A549 (cell line): ENCODE measurements around the gene KLHL2. TPM values are rescaled to one million over a fixed set of nuclear protein-coding genes. Genes with fewer than 3 reads are reported as not detected.

ENCODE experiments used
- ATAC-seq, 2 experiments: fragments of 200-7000 bp in 1 of 2; fragments of >200 bp in 1 of 2; cut with Nextera tagmentation in 1 of 2; cut with Tn5 transposase in 1 of 2; 3 replicates each; pipeline versions ENCODE4 v1.8.0 to v1.9.1; 2018 to 2020; ENCODE audit warnings: mild to moderate bottlenecking in 1 of 2, moderate library complexity in 1 of 2
- CTCF ChIA-PET: fragments of 300-600 bp; sonication (Branson Sonifier 250); formaldehyde crosslinking; extraction: SDS; loops from one replicate; lab custom pipeline; 2021; ENCODE audit warnings: antibody characterized with exemption, inconsistent platforms; lab: Yijun Ruan, JAX
- POLR2A ChIA-PET: fragments of 350-600 bp; formaldehyde crosslinking; extraction: SDS; loops from one replicate; lab custom pipeline; 2021; ENCODE audit warnings: antibody characterized with exemption, inconsistent platforms; lab: Yijun Ruan, JAX
- DNase-seq, 2 experiments: peaks; one replicate each; pipeline versions ENCODE4 v3.0.0 to v3.0.0-alpha.2; 2011 to 2016; ENCODE audit warnings: low read depth in 1 of 2, low spot score in 1 of 2
- FAIRE-seq: peaks from 2 replicates; lab custom pipeline; 2011; peaks lifted over from hg19 to GRCh38; lab: Jason Lieb, UNC
- H3K27ac ChIP-seq, 2 experiments: fragments of >200 bp; sonication (Bioruptor Twin); formaldehyde crosslinking; 3 replicates each; pipeline ENCODE4 v1.5.1; 2016 to 2017
- H3K4me1 ChIP-seq: fragments of >200 bp; sonication (Bioruptor Twin); formaldehyde crosslinking; 3 replicates; pipeline ENCODE4 v1.6.1; 2016
- H3K4me2 ChIP-seq: fragments of >200 bp; sonication (Bioruptor Twin); formaldehyde crosslinking; 3 replicates; pipeline ENCODE4 v1.6.1; 2016
- H3K4me3 ChIP-seq: fragments of >200 bp; sonication (Bioruptor Twin); formaldehyde crosslinking; 3 replicates; pipeline ENCODE4 v1.5.1; 2016
- H3K9me3 ChIP-seq: fragments of >200 bp; sonication (Bioruptor Twin); formaldehyde crosslinking; 3 replicates; pipeline ENCODE4 v1.6.1; 2016
- CBX8 ChIP-seq: fragments of 200-600 bp; sonication (generic); IDR thresholded peaks from 2 replicates; pipeline ENCODE4 v1.6.1; 2016
- EHF ChIP-seq: fragments of 250-450 bp; sonication (Bioruptor Pico); IDR thresholded peaks from 2 replicates; pipeline ENCODE4 v1.5.0; 2020; ENCODE audit warnings: mild to moderate bottlenecking
- EHMT2 ChIP-seq: fragments of 200-600 bp; sonication (generic); IDR thresholded peaks from 2 replicates; pipeline ENCODE4 v1.6.1; 2016; ENCODE audit warnings: antibody characterized with exemption, low read depth, mild to moderate bottlenecking, moderate library complexity
- EP300 ChIP-seq, 2 experiments: fragments of >200 bp; sonication (Bioruptor Twin); formaldehyde crosslinking; IDR thresholded peaks; 2 replicates in 1 of 2; 3 replicates in 1 of 2; pipeline ENCODE4 v1.6.1; 2016 to 2017
- FOSB ChIP-seq: fragments of 250-450 bp; sonication (Bioruptor Pico); IDR thresholded peaks from 2 replicates; pipeline ENCODE4 v1.5.0; 2020; ENCODE audit warnings: mild to moderate bottlenecking, moderate library complexity
- HDAC2 ChIP-seq: fragments of 200-600 bp; sonication (generic); IDR thresholded peaks from 2 replicates; pipeline ENCODE4 v1.6.1; 2016
- HEYL ChIP-seq: fragments of 250-450 bp; sonication (Bioruptor Pico); IDR thresholded peaks from 2 replicates; pipeline ENCODE4 v1.8.0; 2021; ENCODE audit warnings: mild to moderate bottlenecking, moderate library complexity
- JUNB ChIP-seq: fragments of >200 bp; sonication (Bioruptor Twin); formaldehyde crosslinking; IDR thresholded peaks from 2 replicates; pipeline ENCODE4 v1.6.1; 2016
- KDM1A ChIP-seq: fragments of 200-600 bp; sonication (generic); IDR thresholded peaks from 2 replicates; pipeline ENCODE4 v1.6.1; 2016; ENCODE audit warnings: low read depth, mild to moderate bottlenecking
- MAZ ChIP-seq: fragments of 150-350 bp; IDR thresholded peaks from 2 replicates; pipeline ENCODE4 v1.6.1; 2014; ENCODE audit warnings: antibody characterized with exemption, low read depth, low read length, borderline replicate concordance
- NPAS2 ChIP-seq: fragments of 250-450 bp; sonication (Bioruptor Pico); IDR thresholded peaks from 2 replicates; pipeline ENCODE4 v1.8.0; 2022; ENCODE audit warnings: mild to moderate bottlenecking, moderate library complexity, borderline replicate concordance
- PHF8 ChIP-seq: fragments of 200-600 bp; sonication (generic); IDR thresholded peaks from 2 replicates; pipeline ENCODE4 v1.6.1; 2016; ENCODE audit warnings: low read depth, mild to moderate bottlenecking, antibody characterized with exemption, moderate library complexity, borderline replicate concordance
- POLR2A ChIP-seq: IDR thresholded peaks from 2 replicates; pipeline ENCODE4 v1.6.1; 2012; ENCODE audit warnings: mild to moderate bottlenecking, low read length
- POLR2AphosphoS2 ChIP-seq: conservative IDR thresholded peaks from 2 replicates; pipeline ENCODE4 v1.6.1; 2012; ENCODE audit warnings: low read length, improper control_type of control experiment, inconsistent platforms
- RCOR1 ChIP-seq: fragments of 150-350 bp; IDR thresholded peaks from 2 replicates; pipeline ENCODE4 v1.6.1; 2014; ENCODE audit warnings: antibody characterized with exemption, low read length, low read depth
- RNF2 ChIP-seq: fragments of 200-600 bp; sonication (generic); IDR thresholded peaks from 2 replicates; pipeline ENCODE4 v1.6.1; 2016; ENCODE audit warnings: low read depth, mild to moderate bottlenecking, antibody characterized with exemption, moderate library complexity, borderline replicate concordance
- SMC3 ChIP-seq: fragments of >200 bp; sonication (Bioruptor Twin); formaldehyde crosslinking; IDR thresholded peaks from 3 replicates; pipeline ENCODE4 v1.6.1; 2018; ENCODE audit warnings: inconsistent platforms
- TFCP2L1 ChIP-seq: fragments of 250-450 bp; sonication (Bioruptor Pico); IDR thresholded peaks from 2 replicates; pipeline ENCODE4 v1.5.0; 2021; ENCODE audit warnings: mild to moderate bottlenecking
- WGBS: methylation state at CpG from one replicate; pipeline ENCODE4 v1.1.6; 2017; ENCODE audit errors: missing lambda C conversion rate; 5-methylcytosine and 5-hydroxymethylcytosine counted together
- polyA plus RNA-seq, 4 experiments: library from polyadenylated mRNA; depleted of rRNA in 3 of 4; stranded (reverse); fragments of >200 nt; fragmentation: RNase III in 1 of 4; extraction: RNeasy Plus Mini Kit Qiagen cat#74134 plus additional on column Dnase treatment in 1 of 4; gene quantifications; 2 replicates in 3 of 4; 3 replicates in 1 of 4; pipeline ENCODE4 v1.2.3, GENCODE V29; 2011 to 2017
- TF ChIP-seq, protein P1 (sequence below): fragments of 150-350 bp; IDR thresholded peaks from 2 replicates; pipeline ENCODE4 v1.6.1; 2014; ENCODE audit warnings: low read depth, mild to moderate bottlenecking, low read length
- TF ChIP-seq, protein P2 (sequence below): fragments of 200-600 bp; sonication (generic); IDR thresholded peaks from 2 replicates; pipeline ENCODE4 v1.6.1; 2016; ENCODE audit warnings: antibody characterized with exemption, mild to moderate bottlenecking, moderate library complexity
- TF ChIP-seq, protein P3 (sequence below): fragments of 250-450 bp; sonication (Bioruptor Pico); IDR thresholded peaks from 2 replicates; pipeline ENCODE4 v1.5.0; 2021; ENCODE audit warnings: mild to moderate bottlenecking, moderate library complexity, borderline replicate concordance
- TF ChIP-seq, protein P4 (sequence below): fragments of 250-450 bp; sonication (Bioruptor Pico); IDR thresholded peaks from 2 replicates; pipeline ENCODE4 v1.5.0; 2020; ENCODE audit warnings: low read depth, mild to moderate bottlenecking, moderate library complexity

KLHL2 gene
- polyA plus RNA-seq, 2 of the 4 experiments (the other 2 are of a cell fraction) = 13.6 to 21.6 TPM

DNA sequence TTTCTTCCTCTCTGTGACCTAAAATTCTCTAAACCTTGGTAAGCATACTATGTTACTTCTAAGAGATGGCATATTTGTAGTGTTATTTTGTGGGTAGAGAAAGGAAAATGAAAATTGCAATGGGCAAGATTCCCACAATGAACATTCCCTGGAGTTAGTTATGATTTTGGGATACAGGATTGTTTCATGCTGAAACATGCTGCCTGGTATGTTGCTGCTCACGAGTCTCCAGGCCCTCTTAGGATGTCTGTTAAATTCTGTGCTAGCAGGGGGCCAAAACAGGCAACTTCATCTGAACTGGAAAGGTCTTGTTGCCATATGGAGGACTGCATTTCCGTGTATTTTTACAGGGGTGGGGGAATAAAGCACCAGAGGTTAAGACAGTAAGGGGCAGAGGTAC lies 101.2 kb downstream of the KLHL2 start (continued):
- TF ChIP-seq, protein P1, sequence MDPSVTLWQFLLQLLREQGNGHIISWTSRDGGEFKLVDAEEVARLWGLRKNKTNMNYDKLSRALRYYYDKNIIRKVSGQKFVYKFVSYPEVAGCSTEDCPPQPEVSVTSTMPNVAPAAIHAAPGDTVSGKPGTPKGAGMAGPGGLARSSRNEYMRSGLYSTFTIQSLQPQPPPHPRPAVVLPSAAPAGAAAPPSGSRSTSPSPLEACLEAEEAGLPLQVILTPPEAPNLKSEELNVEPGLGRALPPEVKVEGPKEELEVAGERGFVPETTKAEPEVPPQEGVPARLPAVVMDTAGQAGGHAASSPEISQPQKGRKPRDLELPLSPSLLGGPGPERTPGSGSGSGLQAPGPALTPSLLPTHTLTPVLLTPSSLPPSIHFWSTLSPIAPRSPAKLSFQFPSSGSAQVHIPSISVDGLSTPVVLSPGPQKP = no peak

DNA sequence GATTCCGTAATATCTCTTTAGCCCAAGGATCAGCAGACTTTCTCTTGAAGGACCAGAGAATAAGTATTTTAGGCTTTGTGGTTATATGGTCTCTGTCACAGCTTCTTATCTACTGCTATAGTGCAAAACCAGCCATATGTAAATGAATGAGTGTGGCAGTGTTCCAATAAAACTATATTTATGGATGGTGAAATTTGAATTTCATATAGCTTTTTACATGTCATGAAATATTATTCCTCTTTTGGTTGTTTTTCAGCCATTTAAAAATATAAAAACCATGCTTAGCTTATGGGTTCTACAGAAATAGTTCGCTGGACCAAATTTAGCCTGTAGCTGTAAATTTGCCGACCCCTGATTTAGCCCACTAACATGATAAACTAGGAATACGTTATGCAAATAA lies 102.1 kb downstream of the KLHL2 start:
- 0 out of 3 replicates have a peak, but pooled peaks cover 4% of the 10 kb centered on the region for H3K9me3 ChIP-seq
- DNase-seq (no peak), ATAC-seq (no peak), FAIRE-seq (no peak)
- H3K4me1 ChIP-seq = 0 out of 3 replicates have a peak, but pooled peaks cover 3% of the 10 kb centered on the region
- WGBS = 97% methylated on average over 4 of the region's 4 CpGs
- H3K4me3 ChIP-seq = no peak overlapping the region
- TF ChIP-seq, protein P2, sequence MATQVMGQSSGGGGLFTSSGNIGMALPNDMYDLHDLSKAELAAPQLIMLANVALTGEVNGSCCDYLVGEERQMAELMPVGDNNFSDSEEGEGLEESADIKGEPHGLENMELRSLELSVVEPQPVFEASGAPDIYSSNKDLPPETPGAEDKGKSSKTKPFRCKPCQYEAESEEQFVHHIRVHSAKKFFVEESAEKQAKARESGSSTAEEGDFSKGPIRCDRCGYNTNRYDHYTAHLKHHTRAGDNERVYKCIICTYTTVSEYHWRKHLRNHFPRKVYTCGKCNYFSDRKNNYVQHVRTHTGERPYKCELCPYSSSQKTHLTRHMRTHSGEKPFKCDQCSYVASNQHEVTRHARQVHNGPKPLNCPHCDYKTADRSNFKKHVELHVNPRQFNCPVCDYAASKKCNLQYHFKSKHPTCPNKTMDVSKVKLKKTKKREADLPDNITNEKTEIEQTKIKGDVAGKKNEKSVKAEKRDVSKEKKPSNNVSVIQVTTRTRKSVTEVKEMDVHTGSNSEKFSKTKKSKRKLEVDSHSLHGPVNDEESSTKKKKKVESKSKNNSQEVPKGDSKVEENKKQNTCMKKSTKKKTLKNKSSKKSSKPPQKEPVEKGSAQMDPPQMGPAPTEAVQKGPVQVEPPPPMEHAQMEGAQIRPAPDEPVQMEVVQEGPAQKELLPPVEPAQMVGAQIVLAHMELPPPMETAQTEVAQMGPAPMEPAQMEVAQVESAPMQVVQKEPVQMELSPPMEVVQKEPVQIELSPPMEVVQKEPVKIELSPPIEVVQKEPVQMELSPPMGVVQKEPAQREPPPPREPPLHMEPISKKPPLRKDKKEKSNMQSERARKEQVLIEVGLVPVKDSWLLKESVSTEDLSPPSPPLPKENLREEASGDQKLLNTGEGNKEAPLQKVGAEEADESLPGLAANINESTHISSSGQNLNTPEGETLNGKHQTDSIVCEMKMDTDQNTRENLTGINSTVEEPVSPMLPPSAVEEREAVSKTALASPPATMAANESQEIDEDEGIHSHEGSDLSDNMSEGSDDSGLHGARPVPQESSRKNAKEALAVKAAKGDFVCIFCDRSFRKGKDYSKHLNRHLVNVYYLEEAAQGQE = no peak
- CTCF ChIA-PET = no interaction called here
- H3K4me2 ChIP-seq = no peak overlapping the region
- no peak overlapping the region for H3K27ac ChIP-seq
- POLR2A ChIA-PET = no interaction called here

DNA sequence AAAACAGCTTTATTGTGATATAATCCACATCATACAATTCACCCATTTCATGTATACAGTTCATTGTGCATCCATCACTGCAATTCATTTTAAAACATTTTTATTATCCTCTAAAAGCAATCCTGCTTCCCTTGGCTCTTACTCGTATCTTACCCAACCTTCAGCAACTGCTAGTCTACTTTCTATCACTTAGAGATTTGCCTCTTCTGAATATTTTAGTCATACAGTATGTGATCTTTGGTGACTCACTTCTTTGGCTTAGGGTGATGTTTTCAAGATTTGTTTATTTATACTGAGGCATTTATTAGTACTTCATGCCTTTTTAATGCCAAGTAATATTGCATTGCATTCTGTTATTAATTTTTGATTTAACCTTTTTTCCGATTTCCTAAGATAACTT lies 105.1 kb downstream of the KLHL2 start:
- Histone ChIP-seq H3K9me3 (0 out of 3 replicates have a peak, but pooled peaks cover 4% of the 10 kb centered on the region), H3K27ac (no peak overlapping the region), H3K4me1 (0 out of 3 replicates have a peak, but pooled peaks cover 3% of the 10 kb centered on the region), H3K4me2 (no peak overlapping the region), H3K4me3 (no peak overlapping the region)
- WGBS = 68% methylated on average over 2 of the region's 2 CpGs
- TF ChIP-seq PHF8 (no peak), RNF2 (no peak), POLR2AphosphoS2 (no peak), CBX8 (no peak), KDM1A (no peak), NPAS2 (CRISPR knock-in tag) (no peak), JUNB (no peak), POLR2A (no peak)
- POLR2A ChIA-PET = no interaction called here
- CTCF ChIA-PET = no interaction called here
- FAIRE-seq (no peak), DNase-seq (no peak), ATAC-seq (no peak)

DNA sequence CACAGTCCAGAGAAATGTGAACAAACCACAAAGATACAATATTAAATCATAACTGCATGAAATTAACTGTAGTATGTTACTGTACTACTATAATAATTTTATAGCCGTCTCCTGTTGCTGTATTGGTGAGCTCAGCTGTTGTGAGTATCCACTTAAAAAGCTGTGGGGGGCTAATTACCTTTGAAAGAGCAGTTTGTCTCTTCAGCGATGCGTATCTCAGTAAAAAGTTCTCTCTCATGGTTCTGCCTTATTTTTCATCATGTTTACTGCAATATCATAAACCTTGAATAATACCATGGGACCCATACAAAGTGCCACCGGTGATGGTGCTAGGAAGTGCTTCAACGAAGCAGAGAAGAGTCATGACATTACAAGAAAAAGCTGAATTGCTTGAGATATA lies 111.7 kb downstream of the KLHL2 start:
- no peaks in the 10 kb centered on the region for H3K9me3 ChIP-seq
- H3K4me2 ChIP-seq = no peak overlapping the region
- WGBS = 95% methylated on average over 5 of the region's 5 CpGs
- H3K27ac ChIP-seq = no peak overlapping the region
- CTCF ChIA-PET = interaction anchor here (1.4 kb wide), 1 partner anchor 188 kb away, joined by 4 read pairs; no protein-coding TSS in a partner anchor
- no peaks in the 10 kb centered on the region for H3K4me1 ChIP-seq
- ATAC-seq (no peak), FAIRE-seq (no peak), DNase-seq (no peak)
- no peak overlapping the region for H3K4me3 ChIP-seq
- POLR2A ChIA-PET = no interaction called here
- TF ChIP-seq EHF (CRISPR knock-in tag) (no peak), RCOR1 (no peak), HDAC2 (no peak), EHMT2 (no peak), TFCP2L1 (CRISPR knock-in tag) (no peak), SMC3 (no peak), MAZ (no peak), POLR2A (no peak), EP300 (IDR thresholded peaks at IDR 0.05) (no peak), NPAS2 (CRISPR knock-in tag) (no peak), HEYL (CRISPR knock-in tag) (no peak), FOSB (CRISPR knock-in tag) (no peak)
- TF ChIP-seq, protein P1 = no peak
- TF ChIP-seq, protein P3, sequence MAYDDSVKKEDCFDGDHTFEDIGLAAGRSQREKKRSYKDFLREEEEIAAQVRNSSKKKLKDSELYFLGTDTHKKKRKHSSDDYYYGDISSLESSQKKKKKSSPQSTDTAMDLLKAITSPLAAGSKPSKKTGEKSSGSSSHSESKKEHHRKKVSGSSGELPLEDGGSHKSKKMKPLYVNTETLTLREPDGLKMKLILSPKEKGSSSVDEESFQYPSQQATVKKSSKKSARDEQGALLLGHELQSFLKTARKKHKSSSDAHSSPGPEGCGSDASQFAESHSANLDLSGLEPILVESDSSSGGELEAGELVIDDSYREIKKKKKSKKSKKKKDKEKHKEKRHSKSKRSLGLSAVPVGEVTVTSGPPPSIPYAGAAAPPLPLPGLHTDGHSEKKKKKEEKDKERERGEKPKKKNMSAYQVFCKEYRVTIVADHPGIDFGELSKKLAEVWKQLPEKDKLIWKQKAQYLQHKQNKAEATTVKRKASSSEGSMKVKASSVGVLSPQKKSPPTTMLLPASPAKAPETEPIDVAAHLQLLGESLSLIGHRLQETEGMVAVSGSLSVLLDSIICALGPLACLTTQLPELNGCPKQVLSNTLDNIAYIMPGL (CRISPR knock-in tag) = no peak
- TF ChIP-seq, protein P4, sequence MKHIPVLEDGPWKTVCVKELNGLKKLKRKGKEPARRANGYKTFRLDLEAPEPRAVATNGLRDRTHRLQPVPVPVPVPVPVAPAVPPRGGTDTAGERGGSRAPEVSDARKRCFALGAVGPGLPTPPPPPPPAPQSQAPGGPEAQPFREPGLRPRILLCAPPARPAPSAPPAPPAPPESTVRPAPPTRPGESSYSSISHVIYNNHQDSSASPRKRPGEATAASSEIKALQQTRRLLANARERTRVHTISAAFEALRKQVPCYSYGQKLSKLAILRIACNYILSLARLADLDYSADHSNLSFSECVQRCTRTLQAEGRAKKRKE (CRISPR knock-in tag) = no peak
